ENCODE measurements around the gene NRXN2.

NRXN2 gene

DNA sequence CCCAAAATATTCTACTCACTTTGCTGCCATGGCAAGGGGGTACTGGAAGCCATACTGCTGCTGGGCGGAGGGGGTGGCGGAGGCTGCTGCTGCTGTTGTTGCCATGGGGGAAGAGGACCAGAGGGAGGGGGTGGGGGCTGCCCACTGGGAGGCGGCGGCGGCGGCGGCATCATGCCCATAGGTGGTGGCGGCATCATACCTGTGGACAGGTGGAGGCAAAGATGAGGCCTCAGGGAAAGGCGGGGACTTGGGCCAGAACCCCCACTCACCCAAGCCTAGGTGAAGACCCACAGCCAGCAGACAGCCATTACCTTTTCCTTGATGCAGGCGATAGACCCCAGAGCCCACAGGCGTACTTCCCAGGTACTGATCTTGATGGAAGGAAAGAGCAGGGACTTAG, 43.9 kb upstream of the NRXN2 start:
- no peak overlapping the region for H3K27ac ChIP-seq
- no peak overlapping the region for H3K4me3 ChIP-seq
- DNase-seq (ENCODE audit: low read depth, low spot score): no peak
- TF ChIP-seq FOXP2 (optimal IDR thresholded peaks at IDR 0.05; ENCODE audit: control extremely low read depth, extremely low read length, insufficient read depth) (no peak), POLR2AphosphoS5 (IDR thresholded peaks at IDR 0.05; ENCODE audit: borderline replicate concordance, low read depth, low read length) (no peak), EZH2 (IDR thresholded peaks at IDR 0.05) (no peak)
- H3K9ac ChIP-seq (ENCODE audit: insufficient read length): no peak overlapping the region
- peaks cover 92% of the 10 kb centered on the region for H3K36me3 ChIP-seq (ENCODE audit: insufficient read depth, low read length)
- H3K9me3 ChIP-seq (ENCODE audit: low read depth, low read length): no peaks in the 10 kb centered on the region

DNA sequence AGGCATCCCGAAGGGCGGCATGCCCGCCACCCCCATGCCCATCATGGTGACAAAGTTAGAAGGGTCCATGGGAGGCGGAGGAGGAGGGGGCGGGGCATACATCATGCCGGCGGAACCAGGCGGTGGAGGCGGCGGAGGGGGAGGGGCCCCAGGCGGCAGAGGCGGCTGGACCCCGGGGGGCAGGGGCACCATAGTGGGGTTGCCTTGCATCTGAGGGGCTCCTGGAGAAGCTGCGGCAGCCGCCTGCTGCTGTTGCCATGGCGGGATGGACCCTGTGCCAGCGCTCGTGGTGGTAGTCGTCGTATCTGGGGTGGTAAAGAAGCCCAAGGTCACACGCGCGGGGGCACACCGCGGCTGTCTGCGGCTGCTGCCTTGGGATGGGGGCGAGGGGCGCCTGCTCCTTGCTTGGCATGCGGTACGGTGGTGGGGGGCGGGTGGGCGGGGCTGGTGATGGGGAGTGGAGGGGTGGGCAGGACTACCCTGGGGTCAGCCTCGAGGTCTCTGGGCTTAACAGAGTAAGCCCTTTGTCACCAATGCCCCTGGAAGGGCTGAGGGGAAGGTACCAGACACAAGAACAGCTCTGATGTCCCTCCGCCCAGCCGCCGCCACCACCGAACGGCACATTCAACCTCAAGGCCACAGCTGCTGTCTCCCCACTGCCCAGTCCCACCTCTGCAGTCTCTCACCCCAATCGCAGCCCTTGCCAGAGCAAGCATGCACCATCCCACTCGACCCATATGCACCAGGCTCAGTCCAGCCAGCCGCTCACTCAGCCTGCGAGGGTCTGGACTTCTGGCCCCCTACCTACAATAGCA, 43.1 kb upstream of the NRXN2 start:
- no peak for DNase-seq (ENCODE audit: low read depth, low spot score)
- H3K9me3 ChIP-seq (ENCODE audit: low read depth, low read length): no peaks in the 10 kb centered on the region
- no peak overlapping the region for H3K27ac ChIP-seq
- no peak overlapping the region for H3K9ac ChIP-seq (ENCODE audit: insufficient read length)
- peaks cover 84% of the 10 kb centered on the region for H3K36me3 ChIP-seq (ENCODE audit: insufficient read depth, low read length)
- no peak overlapping the region for H3K4me3 ChIP-seq
- no peak for TF ChIP-seq POLR2AphosphoS5 (IDR thresholded peaks at IDR 0.05; ENCODE audit: borderline replicate concordance, low read depth, low read length)
- TF ChIP-seq EZH2 (IDR thresholded peaks at IDR 0.05): no peak
- no peak for TF ChIP-seq FOXP2 (optimal IDR thresholded peaks at IDR 0.05; ENCODE audit: control extremely low read depth, extremely low read length, insufficient read depth)

DNA sequence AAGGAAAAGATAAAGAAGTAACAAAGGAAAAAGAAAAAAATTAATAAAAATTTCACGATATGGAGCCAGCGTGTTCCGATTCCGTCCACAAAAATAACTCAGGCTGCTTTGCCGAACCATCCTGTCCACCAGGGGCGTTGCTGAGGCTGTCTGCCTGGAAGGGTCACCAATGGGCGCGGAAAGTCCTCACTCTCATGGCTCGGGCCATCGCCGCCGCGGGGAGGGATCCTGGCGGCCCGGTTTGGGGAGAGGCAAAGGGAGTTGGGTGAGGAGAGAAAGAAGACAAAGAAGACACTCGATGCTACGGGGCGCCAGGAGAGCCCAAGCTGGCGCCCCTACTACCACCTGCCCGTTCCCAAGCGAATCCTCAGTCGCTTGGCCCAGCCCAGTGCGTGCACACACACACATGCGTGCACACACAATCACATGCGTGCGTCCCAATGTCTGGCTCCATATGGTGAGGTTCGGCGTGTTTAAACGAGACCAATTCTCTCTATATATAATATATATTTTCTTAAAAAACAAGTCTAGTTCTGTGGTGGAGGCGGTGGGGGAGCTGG, 42.4 kb upstream of the NRXN2 start:
- 0 out of 2 replicates have a peak overlapping the region, but pooled peaks have one; percentile 19 for H3K27ac ChIP-seq

DNA sequence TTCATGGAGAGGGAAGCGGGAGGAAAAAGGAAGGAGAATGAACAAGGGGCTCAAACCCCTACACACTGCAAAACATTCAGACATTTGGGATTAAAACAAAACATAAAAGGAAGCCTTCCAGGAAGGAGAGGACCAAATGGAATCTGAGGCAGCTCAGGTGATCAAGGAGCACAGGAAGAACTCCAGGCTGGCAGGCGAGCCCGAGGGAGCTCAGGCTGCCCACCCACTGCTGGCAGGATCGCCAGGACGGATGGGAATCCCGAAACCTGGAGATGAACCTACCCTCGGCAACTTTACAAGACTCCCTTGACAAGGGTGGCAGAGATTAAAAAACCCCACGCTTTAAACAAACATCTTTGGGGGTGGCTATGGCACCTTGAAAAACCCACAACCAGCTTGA, 41.8 kb upstream of the NRXN2 start:
- Histone ChIP-seq H3K9me3 (ENCODE audit: low read depth, low read length) (no peaks in the 10 kb centered on the region), H3K4me3 (no peak overlapping the region), H3K27ac (0 out of 2 replicates have a peak overlapping the region, but pooled peaks have one; percentile 19), H3K9ac (ENCODE audit: insufficient read length) (no peak overlapping the region), H3K36me3 (ENCODE audit: insufficient read depth, low read length) (peaks cover 71% of the 10 kb centered on the region)
- DNase-seq (ENCODE audit: low read depth, low spot score): no peak
- TF ChIP-seq POLR2AphosphoS5 (IDR thresholded peaks at IDR 0.05; ENCODE audit: borderline replicate concordance, low read depth, low read length) (no peak; the same call in 1 of the 2 replicates), EZH2 (IDR thresholded peaks at IDR 0.05) (no peak), FOXP2 (optimal IDR thresholded peaks at IDR 0.05; ENCODE audit: control extremely low read depth, extremely low read length, insufficient read depth) (no peak)

More for the DNA sequence above, 42.4 kb upstream of the NRXN2 start:
- H3K9ac ChIP-seq (ENCODE audit: insufficient read length): no peak overlapping the region
- H3K36me3 ChIP-seq (ENCODE audit: insufficient read depth, low read length): peaks cover 77% of the 10 kb centered on the region
- no peak overlapping the region for H3K4me3 ChIP-seq
- DNase-seq (ENCODE audit: low read depth, low spot score): no peak
- no peak for TF ChIP-seq EZH2 (IDR thresholded peaks at IDR 0.05)
- no peak for TF ChIP-seq POLR2AphosphoS5 (IDR thresholded peaks at IDR 0.05; ENCODE audit: borderline replicate concordance, low read depth, low read length)
- no peak for TF ChIP-seq FOXP2 (optimal IDR thresholded peaks at IDR 0.05; ENCODE audit: control extremely low read depth, extremely low read length, insufficient read depth)
- no peaks in the 10 kb centered on the region for H3K9me3 ChIP-seq (ENCODE audit: low read depth, low read length)

DNA sequence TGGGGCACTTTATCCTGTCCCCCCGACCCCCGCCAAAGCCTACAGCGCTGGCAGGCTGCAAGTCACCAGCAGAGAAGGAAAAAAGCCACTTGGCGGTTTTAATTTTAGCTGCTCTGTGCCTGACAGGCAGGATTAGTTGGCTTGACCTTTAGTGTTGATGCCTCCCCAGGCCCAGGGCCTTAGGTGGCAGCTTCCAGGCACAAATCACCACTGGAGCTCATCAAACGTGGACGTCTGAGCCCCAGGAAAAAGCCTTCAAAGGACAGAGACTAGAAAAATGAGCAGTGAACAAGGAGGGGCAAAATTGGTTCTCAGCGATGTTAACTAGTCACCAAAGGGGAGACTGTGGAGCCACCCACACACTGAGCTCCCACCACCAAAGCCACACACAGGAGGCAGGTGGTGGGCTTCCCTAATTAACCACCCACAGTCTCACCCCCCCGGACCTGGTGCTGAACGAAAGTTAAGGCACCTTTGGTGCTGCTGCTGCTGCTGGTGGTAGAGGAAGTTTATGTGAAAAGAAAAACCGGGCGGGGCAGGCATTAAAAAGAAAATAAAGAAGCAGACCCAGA, 41.1 kb upstream of the NRXN2 start:
- Histone ChIP-seq H3K4me3 (no peak overlapping the region), H3K36me3 (ENCODE audit: insufficient read depth, low read length) (peaks cover 64% of the 10 kb centered on the region), H3K9me3 (ENCODE audit: low read depth, low read length) (no peaks in the 10 kb centered on the region), H3K27ac (peak overlapping the region; percentile 21; the same call in 1 of the 2 replicates), H3K9ac (ENCODE audit: insufficient read length) (no peak overlapping the region)
- DNase-seq (ENCODE audit: low read depth, low spot score): no peak
- TF ChIP-seq EZH2 (IDR thresholded peaks at IDR 0.05): no peak
- TF ChIP-seq FOXP2 (optimal IDR thresholded peaks at IDR 0.05; ENCODE audit: control extremely low read depth, extremely low read length, insufficient read depth): no peak
- TF ChIP-seq POLR2AphosphoS5 (IDR thresholded peaks at IDR 0.05; ENCODE audit: borderline replicate concordance, low read depth, low read length): no peak

DNA sequence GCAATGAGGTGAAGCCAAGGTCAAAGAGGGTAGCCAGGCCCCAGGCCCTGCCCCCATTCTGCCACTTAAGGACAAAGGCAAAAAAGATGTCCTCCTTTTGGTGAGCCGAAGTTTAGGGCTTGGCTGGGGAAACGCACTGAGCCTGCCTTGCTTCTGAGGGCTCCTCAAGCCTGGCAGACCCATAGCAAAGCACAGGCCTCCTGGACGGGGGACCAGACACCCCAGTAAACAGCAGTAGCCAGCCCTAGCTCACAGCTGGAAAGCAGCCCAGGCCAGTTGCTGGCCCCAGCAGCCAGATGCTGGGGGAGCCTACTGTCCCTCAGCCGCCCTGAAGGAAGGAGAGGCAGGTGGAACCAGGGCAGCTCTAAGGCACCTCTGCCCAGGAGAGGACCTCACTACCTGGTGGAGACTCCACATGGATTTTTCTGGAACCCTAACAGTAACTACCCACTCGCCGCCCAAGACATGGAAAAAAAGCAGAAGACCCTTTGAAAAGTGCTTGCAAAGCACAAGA, 40.6 kb upstream of the NRXN2 start:
- Histone ChIP-seq H3K36me3 (ENCODE audit: insufficient read depth, low read length) (peaks cover 59% of the 10 kb centered on the region), H3K27ac (peak overlapping the region; percentile 21; the same call in 1 of the 2 replicates), H3K4me3 (no peak overlapping the region), H3K9me3 (ENCODE audit: low read depth, low read length) (no peaks in the 10 kb centered on the region), H3K9ac (ENCODE audit: insufficient read length) (no peak overlapping the region)
- no peak for DNase-seq (ENCODE audit: low read depth, low spot score)
- TF ChIP-seq FOXP2 (optimal IDR thresholded peaks at IDR 0.05; ENCODE audit: control extremely low read depth, extremely low read length, insufficient read depth) (no peak), EZH2 (IDR thresholded peaks at IDR 0.05) (no peak), POLR2AphosphoS5 (IDR thresholded peaks at IDR 0.05; ENCODE audit: borderline replicate concordance, low read depth, low read length) (no peak)

DNA sequence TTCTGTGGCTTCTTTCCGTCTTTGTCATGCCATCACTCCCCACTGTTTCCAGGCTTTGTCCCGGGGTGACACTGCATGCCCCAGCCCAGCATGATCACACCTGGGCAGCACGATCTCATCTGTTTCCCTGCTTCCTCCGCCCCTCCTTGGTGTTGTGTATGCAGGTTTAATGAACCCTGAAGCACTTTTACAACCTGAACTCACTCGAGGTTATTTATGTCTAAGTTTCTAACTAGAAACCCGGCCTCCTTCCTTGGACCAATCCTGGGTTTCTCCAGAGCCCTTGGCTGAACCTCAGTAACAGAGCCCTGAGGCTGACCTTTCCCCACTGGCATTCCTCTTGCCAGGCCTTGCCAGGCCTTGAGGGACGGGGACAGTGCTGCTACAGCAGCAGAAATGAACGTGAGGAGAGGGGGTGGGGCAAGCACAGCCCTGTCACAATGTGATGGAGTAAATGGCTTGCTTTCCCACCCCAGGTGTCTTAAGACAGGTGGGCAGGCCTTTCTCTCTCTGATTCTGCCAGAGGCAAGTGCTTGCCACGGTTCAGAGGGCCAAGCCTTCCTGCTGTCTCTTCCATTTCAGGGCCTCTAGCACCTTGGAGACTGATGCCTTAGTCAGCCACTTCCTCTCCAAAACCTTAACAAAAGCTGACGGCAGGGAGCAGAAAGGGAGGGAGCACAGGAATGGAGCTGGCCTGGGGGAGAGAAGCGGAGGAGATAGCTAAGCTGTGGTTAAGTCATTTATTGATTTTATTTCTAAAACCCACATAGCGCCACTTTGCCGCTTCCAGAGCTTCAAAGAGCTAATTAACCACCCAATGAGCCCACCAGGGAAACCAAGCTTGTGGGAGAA, 39.9 kb upstream of the NRXN2 start:
- Histone ChIP-seq H3K4me3 (no peak overlapping the region), H3K9ac (ENCODE audit: insufficient read length) (no peak overlapping the region), H3K9me3 (ENCODE audit: low read depth, low read length) (no peaks in the 10 kb centered on the region), H3K36me3 (ENCODE audit: insufficient read depth, low read length) (peaks cover 52% of the 10 kb centered on the region), H3K27ac (peak overlapping the region; percentile 21; the same call in 1 of the 2 replicates)
- TF ChIP-seq POLR2AphosphoS5 (IDR thresholded peaks at IDR 0.05; ENCODE audit: borderline replicate concordance, low read depth, low read length): 0 out of 2 replicates have a peak, but pooled peaks have one; percentile 16
- TF ChIP-seq EZH2 (IDR thresholded peaks at IDR 0.05): no peak
- DNase-seq (ENCODE audit: low read depth, low spot score): no peak
